ENCODE results near the gene CALR3. TPM values are rescaled to one million over a fixed set of nuclear protein-coding genes. Genes with fewer than 3 reads are reported as not detected.
"Not testable (repeated sequence)": the region's sequence is repeated elsewhere in the genome, so short reads cannot be mapped to it uniquely, and the experiment has no call there.

Gene CALR3
- total RNA-seq, 1 donor from 2014 or later, result not detected

DNA sequence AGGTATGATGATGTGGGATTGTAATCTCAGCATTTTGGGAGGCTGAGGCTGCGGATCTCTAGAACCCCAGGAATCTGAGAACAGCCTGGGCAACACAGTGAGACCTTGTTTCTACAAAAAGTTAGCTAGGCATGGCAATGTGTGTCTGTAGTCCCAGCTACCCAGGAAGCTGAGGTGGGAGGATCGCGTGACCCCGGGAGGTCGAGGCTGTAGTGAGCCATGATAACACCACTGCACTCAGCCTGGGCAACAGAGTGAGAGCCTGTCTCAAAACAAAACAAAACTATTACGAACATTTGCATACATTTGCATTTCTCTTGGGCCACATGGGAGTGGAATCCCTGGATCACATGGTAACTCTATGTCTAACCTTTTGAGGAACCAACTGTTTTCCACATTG lies 1.9 kb upstream of the CALR3 start:
- DNase-seq (ENCODE audit: extremely low read depth, low read depth, low spot score), result no peak

DNA sequence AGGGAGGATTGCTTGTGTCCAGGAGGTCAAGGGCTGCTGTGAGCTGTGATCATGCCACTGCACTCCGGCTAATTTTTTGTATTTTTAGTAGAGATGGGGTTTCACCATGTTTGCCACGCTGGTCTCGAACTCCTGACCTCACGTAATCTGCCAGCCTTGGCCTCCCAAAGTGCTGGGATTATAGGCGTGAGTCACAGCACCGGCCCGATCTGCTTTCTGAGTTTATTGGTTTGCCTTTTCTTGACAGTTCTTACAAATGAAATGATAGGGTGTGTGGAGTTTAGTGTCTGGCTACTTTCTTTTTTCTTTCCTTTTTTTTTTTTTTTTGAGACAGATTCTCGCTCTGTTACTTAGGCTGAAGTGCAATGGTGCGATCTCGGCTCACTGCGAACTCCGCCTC lies 1.1 kb upstream of the CALR3 start:
- DNase-seq (ENCODE audit: extremely low read depth, low read depth, low spot score), result no peak

DNA sequence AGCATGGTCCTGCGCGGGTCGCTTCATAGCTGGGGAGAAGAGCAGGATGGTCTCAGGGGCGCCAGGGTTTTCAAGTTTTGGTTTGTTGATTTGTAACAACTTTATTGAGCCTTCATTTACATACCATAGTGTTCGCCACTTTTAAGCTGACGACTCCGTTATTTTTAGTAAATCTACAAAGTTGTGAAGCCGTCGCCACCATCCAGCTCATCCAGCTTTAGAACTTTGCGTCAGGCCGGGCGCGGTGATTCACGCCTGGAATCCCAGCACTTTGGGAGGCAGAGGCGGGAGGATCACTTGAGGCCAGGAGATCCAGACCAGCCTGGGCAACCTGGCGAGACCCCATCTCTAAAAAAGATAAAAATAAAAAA lies 631 bp upstream of the CALR3 start:
- no peak for DNase-seq (ENCODE audit: extremely low read depth, low read depth, low spot score)

DNA sequence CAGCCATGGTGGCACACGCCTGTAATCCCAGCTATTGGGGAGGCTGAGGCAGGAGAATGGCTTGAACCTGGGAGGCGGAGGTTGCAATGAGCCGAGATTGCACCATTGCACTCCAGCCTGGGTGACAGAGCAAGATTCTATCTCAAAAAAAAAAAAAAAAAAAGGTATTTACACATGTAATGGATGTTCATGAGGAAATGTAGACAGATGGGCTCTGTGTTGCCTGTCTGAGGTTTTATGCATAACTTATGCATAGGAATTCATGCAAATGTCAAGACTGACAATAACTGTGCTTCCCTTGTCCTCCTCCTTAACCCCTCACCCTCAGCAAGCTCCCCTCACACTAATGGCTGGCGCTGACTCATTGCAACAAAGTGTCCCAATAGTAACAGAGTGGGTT lies 9.5 kb downstream of the CALR3 start:
- DNase-seq (ENCODE audit: extremely low read depth, low read depth, low spot score), result not testable (repeated sequence)

DNA sequence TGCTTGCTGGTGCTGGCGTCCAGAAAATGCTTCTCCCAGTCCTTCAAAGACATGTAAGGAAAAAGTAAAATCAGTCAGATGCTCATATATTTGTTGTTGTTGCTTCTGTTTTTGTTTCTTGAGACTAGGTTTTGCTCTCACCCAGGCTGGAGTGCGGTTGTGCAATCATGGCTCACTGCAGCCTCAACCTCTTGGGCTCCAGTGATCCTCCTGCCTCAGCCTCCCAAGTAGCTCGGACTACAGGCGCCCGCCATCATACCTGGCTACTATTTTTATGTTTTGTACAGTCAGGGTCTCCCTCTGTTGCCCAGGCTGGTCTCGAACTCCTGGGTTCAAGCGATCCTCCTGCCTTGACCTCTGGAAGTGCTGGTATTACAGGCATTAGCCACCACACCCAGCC lies 13.2 kb downstream of the CALR3 start:
- DNase-seq (ENCODE audit: extremely low read depth, low read depth, low spot score), result no peak

DNA sequence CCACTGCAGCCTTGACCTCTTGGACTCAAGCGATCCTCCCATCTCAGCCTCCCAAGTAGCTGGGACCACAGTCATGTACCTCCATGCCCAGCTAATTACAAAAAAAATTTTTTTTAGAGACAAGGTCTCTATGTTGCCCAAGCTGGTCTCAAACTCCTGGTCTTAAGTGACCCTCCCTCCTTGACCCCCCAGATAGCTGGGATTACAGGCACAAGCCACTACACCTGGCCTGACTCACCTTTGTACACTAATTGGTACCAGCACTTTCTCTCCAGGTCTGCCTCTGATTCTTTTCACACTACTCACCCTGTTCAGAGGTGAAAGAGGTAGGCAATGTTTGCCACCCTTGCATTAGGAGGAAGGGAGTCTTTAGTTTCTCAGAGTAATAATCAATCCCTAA lies 18.7 kb downstream of the CALR3 start:
- no peak for DNase-seq (ENCODE audit: extremely low read depth, low read depth, low spot score)

DNA sequence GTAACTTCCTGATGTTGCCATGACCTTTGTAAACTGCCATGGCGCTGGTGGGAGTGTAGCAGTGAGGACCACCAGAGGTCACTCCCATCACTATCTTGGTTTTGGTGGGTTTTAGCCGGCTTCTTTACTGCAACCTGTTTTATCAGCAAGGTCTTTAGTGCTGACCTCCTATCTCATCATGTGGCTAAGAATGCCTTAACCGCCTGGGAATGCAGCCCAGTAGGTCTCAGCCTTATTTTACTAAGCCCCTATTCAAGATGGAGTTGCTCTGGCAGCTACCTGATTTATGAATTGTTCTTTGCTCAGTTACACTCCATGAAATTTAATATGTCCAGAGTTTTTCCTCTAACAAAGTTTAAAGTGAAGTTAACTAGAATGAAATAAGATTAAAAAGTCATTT lies 19.6 kb downstream of the CALR3 start:
- no peak for DNase-seq (ENCODE audit: extremely low read depth, low read depth, low spot score)

DNA sequence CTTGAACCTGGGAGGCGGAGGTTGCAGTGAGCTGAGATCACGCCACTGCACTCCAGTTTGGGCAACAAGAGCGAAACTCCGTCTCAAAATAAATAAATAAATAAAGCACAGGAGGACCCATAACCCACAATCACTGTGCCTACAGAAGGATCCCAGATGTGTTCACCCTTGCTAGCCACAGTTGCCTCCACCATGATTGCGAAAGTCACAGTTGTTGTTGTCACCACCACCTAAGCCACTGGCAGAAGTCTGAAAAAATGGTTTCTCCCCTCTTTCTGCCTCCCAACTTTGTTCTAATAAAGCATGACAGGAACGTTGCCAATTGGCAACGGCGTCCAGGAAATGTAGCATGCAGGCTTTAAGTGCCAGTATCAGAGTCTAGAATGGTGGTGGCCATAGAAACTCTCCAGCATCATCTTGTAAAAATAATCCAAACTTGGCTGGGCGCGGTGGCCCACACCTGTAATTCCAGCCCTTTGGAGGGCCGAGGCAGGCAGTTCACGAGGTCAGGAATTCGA lies 22.0 kb downstream of the CALR3 start:
- no peak for DNase-seq (ENCODE audit: extremely low read depth, low read depth, low spot score)

DNA sequence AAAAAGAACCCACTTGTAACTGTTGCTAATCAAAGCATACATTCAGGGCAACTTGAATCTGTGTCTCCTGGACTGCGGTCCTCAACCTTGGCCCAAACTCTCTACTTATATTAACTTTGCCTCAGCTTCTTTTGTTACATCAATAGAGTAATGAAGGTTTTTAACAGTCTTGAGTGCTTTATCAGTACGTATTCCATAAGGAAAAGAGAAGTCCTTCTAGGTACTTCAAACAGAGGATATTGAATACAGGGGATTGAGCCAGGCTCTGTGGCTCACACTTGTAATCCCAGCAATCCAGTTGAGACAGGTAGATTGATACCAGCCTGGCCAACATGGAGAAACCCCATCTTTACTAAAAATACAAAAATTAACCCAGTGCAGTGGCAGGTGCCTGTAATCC lies 23.0 kb downstream of the CALR3 start:
- DNase-seq (ENCODE audit: extremely low read depth, low read depth, low spot score), result no peak

DNA sequence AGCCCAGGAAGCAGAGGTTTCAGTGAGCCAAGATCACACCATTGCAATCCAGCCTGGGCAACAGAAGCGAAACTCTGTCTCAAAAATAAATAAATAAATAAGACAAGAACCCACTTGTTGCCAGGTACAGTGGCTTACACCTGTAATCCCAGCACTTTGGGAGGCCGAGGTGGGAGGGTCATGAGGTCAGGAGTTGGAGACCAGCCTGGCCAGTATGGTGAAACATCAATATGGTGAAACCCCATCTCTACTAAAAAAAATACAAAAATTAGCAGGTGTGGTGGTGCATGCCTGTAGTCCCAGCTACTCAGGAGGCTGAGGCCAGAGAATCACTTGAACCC lies 23.4 kb downstream of the CALR3 start:
- not testable (repeated sequence) for DNase-seq (ENCODE audit: extremely low read depth, low read depth, low spot score)

DNA sequence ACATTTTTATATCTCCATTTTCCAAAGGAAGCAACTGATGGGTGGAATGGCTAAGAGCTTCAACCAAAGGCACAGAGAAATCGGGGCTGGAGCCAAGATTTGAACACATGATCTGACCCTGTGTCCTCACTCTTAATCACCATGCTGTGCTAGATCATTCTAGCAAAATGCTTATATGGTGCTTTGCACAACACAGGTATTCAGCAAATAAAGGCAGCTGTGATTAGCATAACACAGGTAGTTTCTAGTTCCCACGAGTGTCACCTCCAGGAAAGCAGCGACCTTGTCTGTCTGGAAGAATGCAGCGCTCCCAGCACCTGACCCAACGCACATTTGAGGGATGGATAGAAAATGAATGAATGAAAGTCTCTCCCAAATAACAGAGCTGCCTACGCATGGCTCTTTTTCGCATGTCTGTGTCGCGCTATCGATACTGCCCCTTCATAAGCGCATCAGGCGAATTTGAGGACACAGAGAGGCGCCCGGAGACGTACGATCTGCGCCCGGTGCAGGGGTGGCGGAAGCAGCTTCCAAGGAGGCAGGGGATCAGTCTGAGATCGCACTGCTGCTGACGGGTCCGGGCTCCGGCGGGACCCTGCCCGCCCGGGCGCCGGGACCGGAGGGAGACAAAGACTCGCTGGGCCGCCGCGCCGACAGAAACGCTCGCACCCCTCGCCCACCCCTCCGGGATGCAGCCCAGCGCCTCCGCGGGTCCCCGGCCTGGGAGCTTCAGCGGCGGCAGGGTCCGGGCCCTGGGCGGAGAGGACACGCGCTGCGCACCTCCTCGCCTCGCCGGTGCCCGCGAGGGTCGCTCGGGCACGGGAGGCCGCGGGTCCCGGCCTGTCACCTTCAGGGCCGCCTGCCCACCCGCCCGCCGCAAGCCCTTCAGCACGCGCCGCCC lies 24.8 kb downstream of the CALR3 start:
- DNase-seq (ENCODE audit: extremely low read depth, low read depth, low spot score), result no peak

DNA sequence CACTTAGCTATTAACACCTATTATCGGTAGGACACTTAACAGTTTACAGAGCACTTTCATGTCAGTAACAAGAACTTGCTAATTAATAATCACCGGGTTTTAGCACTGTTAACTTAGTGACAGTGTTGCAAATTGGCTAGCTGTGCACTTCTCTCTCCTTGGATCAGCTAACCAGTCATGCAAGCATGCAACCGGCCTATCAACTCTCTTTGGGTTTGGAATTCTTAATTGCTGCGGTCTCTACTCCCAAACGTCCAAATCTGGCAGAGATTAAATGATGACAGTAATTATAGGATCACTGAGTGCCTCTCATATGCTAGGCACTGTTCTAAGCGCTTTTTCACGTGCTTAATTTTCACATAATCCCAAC lies 25.4 kb downstream of the CALR3 start:
- DNase-seq (ENCODE audit: extremely low read depth, low read depth, low spot score), result no peak

DNA sequence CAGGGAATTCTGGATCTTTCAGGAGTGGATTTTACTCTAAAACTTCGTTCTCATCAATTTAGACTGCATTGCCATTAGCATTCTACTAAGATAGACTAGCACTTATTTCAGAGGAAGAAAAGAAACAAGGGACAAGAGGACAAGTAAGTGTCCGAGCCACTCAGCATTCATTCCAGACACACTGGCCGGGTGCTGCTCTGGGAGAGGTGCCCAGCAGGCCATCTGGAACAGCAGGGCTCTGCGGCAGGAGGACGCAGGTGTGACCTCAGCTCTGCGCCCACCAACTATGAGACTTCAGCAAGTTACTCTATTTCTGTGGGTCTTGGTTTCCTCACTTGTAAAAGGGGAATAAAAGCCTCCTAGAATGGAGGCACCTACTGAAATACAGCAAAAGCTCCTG lies 28.4 kb downstream of the CALR3 start:
- no peak for DNase-seq (ENCODE audit: extremely low read depth, low read depth, low spot score)

DNA sequence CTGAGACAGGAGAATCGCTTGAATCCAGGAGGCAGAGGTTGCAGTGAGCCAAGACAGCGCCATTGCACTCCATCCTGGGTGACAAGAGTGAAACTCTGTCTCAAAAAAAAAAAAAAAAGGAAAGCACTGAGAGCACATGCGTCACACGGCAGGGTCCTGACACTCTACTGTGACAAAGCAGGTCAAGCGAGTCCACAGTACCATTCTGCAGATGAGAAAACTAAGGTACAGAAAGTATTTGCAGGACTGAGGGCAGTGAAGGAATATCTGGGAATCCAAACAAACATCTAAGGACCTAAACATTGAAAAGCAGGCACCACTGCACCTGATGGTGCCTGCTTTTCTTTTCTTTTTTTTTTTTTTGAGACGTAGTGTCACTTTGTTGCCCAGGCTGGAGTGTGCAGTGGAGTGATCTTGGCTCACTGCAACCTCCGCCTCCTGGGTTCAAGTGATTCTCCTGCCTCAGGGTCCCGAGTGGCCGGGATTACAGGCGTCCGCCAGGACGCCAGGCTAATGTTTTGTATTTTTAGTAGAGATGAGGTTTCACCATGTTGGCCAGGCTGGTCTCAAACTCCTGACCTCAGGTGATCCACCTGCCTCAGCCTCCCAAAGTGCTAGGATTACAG lies 29.1 kb downstream of the CALR3 start:
- DNase-seq (ENCODE audit: extremely low read depth, low read depth, low spot score), result not testable (repeated sequence)

DNA sequence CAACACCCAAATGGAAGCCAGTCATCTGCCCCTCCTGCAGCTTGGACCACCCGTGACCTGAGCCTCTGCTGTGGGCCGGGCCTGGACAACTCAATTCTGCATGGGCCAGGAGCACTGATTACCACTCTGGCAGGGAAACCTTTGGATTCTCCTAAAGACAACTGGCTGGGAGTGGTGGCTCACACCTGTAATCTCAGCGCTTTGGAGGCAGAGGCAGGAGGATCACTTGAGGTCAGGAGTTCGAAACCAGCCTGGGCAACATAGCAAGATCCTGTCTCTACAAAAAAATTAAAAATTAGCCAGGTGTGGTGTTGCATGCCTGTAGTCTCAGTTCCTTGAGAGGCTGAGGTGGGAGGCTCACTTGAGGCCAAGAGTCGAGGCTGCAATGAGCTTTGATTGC lies 30.7 kb downstream of the CALR3 start:
- DNase-seq (ENCODE audit: extremely low read depth, low read depth, low spot score), result no peak

DNA sequence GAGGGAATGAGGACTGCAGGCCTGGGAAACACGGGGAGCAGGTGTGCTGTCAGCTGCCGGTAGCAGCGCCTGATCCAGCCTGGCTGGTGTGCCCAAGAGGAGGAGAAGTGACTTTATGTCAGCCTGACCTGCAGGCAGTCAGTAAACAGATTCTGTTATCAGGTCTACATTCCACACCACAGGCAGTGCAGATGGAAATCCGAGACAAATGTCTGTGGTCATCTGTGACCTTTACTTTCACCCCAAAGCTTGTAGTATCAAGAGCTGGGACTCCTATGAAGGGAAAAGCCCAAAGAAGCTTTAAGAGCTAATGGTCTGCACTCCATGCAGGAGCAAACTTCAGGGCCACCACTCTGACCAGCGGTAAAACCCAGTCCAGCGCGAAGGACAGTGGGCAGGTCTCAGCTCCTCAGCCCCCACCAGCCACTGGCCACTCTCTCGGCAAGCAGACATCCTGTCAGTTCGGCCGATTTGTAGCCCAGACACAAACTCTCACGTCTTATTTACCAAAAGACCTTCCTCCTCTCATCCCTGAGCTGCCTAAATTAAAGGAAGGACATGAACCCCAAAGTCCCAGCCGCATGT lies 31.9 kb downstream of the CALR3 start:
- no peak for DNase-seq (ENCODE audit: extremely low read depth, low read depth, low spot score)

DNA sequence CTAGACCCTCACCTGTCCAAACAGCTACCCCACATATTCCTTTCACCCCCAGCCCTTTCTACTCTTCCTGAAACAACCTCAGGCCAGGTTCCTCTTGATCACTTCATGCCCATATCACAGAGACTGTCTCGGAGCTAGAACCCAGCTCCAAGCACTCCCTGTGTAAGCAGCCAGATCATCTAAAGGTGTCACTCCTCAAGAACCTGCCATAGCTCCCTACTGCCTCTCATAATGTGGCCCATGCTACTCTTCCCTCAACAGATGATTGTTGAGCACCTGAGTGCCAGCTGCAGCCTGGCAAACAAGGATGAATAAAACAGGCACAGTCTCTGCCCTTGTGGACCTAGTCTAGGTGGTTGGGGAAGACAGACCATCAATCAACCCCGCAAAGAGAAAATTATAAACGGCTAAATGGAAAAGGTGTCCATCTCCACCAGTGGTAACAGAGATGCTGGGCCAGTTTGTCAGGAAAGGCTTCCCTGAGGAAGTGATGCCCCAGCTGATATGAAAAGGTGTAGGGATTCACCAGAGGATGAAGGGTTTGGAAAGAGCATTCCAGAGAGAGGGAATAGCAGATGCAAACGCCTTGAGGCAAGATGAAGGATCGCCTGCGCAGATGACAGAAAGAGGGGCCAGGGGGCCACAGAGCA lies 32.5 kb downstream of the CALR3 start:
- no peak for DNase-seq (ENCODE audit: extremely low read depth, low read depth, low spot score)

DNA sequence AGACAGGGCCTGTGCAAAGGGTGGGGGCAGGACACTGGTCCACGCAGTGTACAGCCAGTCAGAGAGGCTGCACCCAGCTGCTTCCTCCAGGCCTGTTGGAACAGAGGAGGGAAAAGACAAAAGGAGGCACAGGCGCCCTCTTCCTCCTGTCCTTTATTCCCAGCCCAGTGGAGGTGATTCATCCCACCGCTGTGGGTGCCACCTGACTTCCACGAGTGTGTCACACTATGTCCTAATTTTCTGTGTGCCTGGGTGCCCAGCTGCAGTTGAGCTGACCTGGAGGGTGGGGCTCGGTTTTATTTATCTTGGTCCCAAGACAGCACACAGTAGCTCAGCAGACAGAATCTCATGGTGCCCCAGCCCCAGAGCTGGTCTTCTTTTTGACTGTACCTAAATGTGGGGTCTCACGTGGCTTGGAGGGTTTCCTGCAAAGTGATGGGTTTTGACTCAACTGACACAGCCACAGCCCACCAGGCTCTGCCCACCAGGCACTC lies 33.2 kb downstream of the CALR3 start:
- no peak for DNase-seq (ENCODE audit: extremely low read depth, low read depth, low spot score)

DNA sequence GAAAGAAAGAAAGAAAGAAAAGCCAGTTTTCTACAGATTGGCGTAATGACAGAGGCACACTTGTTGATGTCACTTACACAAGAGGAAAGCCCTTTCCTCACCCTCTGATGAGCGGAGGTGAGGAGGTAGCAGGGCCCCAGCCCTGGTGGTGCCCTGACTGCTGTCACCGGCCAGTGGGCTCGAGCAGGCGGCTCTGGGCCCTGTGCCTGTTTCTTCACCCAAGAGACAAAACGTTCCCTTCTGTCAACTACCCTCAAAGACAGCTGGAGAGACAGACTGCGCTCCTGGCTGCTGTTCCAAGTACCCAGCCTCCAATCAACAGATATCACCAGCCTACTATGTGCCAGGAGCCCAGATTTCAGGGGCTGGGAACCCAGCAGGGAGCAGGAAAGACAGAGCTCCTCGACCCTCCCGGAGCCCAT lies 34.3 kb downstream of the CALR3 start:
- no peak for DNase-seq (ENCODE audit: extremely low read depth, low read depth, low spot score)

DNA sequence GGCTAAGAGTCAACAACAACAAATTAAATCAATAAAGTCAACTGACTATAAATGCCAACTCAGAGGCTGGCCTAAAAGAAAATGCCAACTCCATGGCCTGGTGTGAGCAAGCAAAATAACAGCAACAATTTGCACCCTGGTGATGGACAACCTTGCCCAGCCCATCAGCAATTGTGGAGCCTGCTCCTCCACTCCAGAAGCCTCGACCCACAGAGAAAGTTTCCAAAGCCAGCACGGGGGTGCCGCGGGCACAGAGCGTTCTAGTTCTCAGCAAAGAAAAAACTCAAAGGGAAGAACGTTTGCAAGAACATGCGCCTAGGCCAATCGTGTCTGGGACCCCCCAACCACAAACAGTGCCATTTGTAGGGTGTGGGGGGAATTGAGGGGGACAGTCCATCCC lies 35.5 kb downstream of the CALR3 start:
- DNase-seq (ENCODE audit: extremely low read depth, low read depth, low spot score), result no peak

DNA sequence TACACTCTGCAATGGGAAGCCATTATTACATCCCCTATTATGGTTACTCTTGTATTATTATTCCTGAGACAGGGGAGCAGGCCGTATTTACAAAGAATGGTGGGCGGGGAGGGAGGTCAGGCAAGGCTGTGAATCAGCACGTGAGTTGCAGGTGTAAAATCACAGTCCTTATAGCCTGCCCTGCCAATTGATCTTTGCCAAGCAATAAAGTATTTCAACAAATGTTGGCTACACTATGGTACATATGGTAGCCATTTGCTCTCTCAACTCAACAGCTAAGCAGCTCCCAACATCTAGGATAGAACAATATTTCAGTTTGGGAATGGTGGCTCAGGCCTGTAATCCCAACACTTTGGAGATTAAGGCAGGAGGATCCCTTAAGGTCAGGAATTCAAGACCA lies 36.3 kb downstream of the CALR3 start:
- DNase-seq (ENCODE audit: extremely low read depth, low read depth, low spot score), result no peak
